KMS-11 (cell line): ENCODE results near the gene PDE8A.
"Not testable (repeated sequence)": the region's sequence is repeated elsewhere in the genome, so short reads cannot be mapped to it uniquely, and the experiment has no call there.

Source experiments
- H2AFZ ChIP-seq: fragments of 200-600 bp; sonication (generic); 2 replicates; pipeline ENCODE4 v1.6.1; 2016; ENCODE audit warnings: antibody characterized with exemption, mixed run types, low read depth
- H3K27ac ChIP-seq: fragments of 200-600 bp; sonication (generic); 2 replicates; pipeline ENCODE4 v1.6.1; 2016; ENCODE audit warnings: mild to moderate bottlenecking, mixed run types
- H3K27me3 ChIP-seq: fragments of 200-600 bp; sonication (generic); 2 replicates; pipeline ENCODE4 v1.6.1; 2017; ENCODE audit warnings: mild to moderate bottlenecking, low read depth, mixed run types, moderate library complexity; ENCODE audit not compliant: insufficient read depth
- H3K36me3 ChIP-seq: fragments of 200-600 bp; sonication (generic); 2 replicates; pipeline ENCODE4 v1.6.1; 2017; ENCODE audit warnings: mild to moderate bottlenecking, mixed run types; ENCODE audit not compliant: insufficient read depth
- H3K4me1 ChIP-seq: fragments of 200-600 bp; sonication (generic); 2 replicates; pipeline ENCODE4 v1.6.1; 2016; ENCODE audit warnings: mild to moderate bottlenecking, low read depth, mixed run types; ENCODE audit not compliant: poor library complexity, severe bottlenecking
- H3K4me2 ChIP-seq: fragments of 200-600 bp; sonication (generic); 2 replicates; pipeline ENCODE4 v1.7.0; 2016; ENCODE audit warnings: mild to moderate bottlenecking, mixed run types
- H3K4me3 ChIP-seq: fragments of 200-600 bp; sonication (generic); IDR thresholded peaks from 2 replicates; pipeline ENCODE4 v1.6.1; 2017; ENCODE audit warnings: low read depth, low read length, mixed read lengths; ENCODE audit not compliant: insufficient read depth
- H3K79me2 ChIP-seq: fragments of 200-600 bp; sonication (generic); 2 replicates; pipeline ENCODE4 v1.6.1; 2016; ENCODE audit warnings: low read depth, mixed run types; ENCODE audit not compliant: insufficient read depth
- H3K9ac ChIP-seq: fragments of 200-600 bp; sonication (generic); 2 replicates; pipeline ENCODE4 v1.6.1; 2016; ENCODE audit warnings: mild to moderate bottlenecking, mixed run types
- H4K20me1 ChIP-seq: fragments of 200-600 bp; sonication (generic); 2 replicates; pipeline ENCODE4 v1.6.1; 2016; ENCODE audit warnings: mild to moderate bottlenecking, mixed run types; ENCODE audit not compliant: insufficient read depth
- TF ChIP-seq, protein P1 (sequence below): fragments of 200-600 bp; sonication (generic); conservative IDR thresholded peaks from 2 replicates; pipeline ENCODE4 v1.6.1; 2017; ENCODE audit warnings: low read depth, mild to moderate bottlenecking, antibody characterized with exemption, low read length, moderate library complexity, mixed read lengths

PDE8A gene

DNA sequence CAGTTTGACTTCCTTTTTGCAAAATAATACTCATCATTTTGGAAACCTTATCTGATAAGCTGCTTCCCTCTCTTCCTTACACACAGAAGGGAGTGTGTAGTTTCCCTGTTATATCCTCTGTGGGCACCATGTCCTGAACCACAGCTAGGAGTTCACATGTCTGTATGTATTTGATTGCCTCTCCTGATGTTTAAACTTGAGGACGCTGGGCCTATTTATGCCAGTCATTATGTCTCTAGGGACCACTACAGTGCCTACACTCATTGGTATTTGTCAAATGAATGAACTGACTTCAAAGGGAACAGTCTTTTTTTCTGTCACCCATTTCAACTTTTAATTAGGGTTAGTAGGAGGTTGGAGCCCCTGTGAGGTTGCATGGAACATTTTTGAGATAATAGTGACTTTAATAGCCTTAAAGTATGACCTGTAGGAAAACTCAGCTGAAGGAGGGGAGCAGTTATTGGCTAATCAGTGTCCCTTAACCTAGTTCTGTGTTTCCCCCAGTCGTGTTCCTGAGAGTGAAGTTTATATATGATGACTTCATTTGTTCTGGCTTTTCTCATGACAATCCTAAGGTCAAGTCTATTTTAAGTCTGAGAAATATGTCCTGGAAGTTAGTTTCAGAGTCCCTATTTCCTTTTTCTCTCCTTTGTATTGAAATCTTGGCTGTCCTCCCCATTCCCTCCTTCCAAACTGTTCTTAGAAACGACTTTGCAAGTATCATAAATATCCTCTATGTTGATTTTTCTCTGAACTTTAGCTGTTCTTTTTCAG, 28.9 kb downstream of the PDE8A start:
- Histone ChIP-seq H3K4me3 (no peak overlapping the region), H3K27me3 (no peaks in the 10 kb centered on the region), H4K20me1 (no peaks in the 10 kb centered on the region), H3K9ac (no peak overlapping the region), H3K36me3 (no peaks in the 10 kb centered on the region), H3K4me1 (peaks cover 1% of the 10 kb centered on the region), H3K79me2 (peaks cover 7% of the 10 kb centered on the region; the same call in 1 of the 2 replicates), H3K4me2 (no peak overlapping the region), H3K27ac (no peak overlapping the region), H2AFZ (no peak overlapping the region)
- TF ChIP-seq, protein P1, sequence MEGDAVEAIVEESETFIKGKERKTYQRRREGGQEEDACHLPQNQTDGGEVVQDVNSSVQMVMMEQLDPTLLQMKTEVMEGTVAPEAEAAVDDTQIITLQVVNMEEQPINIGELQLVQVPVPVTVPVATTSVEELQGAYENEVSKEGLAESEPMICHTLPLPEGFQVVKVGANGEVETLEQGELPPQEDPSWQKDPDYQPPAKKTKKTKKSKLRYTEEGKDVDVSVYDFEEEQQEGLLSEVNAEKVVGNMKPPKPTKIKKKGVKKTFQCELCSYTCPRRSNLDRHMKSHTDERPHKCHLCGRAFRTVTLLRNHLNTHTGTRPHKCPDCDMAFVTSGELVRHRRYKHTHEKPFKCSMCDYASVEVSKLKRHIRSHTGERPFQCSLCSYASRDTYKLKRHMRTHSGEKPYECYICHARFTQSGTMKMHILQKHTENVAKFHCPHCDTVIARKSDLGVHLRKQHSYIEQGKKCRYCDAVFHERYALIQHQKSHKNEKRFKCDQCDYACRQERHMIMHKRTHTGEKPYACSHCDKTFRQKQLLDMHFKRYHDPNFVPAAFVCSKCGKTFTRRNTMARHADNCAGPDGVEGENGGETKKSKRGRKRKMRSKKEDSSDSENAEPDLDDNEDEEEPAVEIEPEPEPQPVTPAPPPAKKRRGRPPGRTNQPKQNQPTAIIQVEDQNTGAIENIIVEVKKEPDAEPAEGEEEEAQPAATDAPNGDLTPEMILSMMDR: no peak

DNA sequence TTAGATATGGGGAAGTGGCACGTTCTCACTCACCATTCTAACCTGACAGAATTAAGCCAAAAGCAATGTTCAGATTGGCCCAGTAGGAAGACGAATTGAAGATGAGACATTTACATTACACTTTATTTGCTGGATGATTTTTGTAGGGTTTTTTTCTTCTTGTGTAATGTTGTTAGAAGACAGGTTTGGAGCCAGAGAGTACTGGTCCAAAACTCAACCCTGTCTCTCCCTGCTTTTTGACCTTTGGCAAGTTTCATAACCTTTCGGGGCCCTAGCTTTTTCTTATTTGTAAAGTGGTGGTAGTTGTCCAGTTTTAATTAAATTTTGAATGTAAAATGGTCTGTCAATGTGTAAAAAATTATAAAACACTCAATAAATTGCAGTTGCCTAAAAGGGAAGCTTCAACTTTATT, 29.5 kb downstream of the PDE8A start:
- no peak overlapping the region for H3K27ac ChIP-seq
- no peaks in the 10 kb centered on the region for H3K4me1 ChIP-seq
- no peak overlapping the region for H2AFZ ChIP-seq
- H4K20me1 ChIP-seq: no peaks in the 10 kb centered on the region
- no peak overlapping the region for H3K4me3 ChIP-seq
- no peak overlapping the region for H3K4me2 ChIP-seq
- peaks cover 6% of the 10 kb centered on the region; the same call in 1 of the 2 replicates for H3K79me2 ChIP-seq
- no peaks in the 10 kb centered on the region for H3K27me3 ChIP-seq
- TF ChIP-seq, protein P1: no peak
- H3K36me3 ChIP-seq: no peaks in the 10 kb centered on the region
- H3K9ac ChIP-seq: no peak overlapping the region

DNA sequence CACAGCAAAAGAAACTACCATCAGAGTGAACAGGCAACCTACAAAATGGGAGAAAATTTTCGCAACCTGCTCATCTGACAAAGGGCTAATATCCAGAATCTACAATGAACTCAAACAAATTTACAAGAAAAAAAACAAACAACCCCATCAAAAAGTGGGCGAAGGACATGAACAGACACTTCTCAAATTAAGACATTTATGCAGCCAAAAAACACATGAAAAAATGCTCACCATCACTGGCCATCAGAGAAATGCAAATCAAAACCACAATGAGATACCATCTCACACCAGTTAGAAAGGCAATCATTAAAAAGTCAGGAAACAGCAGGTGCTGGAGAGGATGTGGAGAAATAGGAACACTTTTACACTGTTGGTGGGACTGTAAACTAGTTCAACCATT, 30.1 kb downstream of the PDE8A start:
- not testable (repeated sequence) for H3K4me1 ChIP-seq, H4K20me1 ChIP-seq, H3K36me3 ChIP-seq, H2AFZ ChIP-seq, H3K27ac ChIP-seq, H3K4me3 ChIP-seq, H3K79me2 ChIP-seq, H3K27me3 ChIP-seq, H3K9ac ChIP-seq, H3K4me2 ChIP-seq

DNA sequence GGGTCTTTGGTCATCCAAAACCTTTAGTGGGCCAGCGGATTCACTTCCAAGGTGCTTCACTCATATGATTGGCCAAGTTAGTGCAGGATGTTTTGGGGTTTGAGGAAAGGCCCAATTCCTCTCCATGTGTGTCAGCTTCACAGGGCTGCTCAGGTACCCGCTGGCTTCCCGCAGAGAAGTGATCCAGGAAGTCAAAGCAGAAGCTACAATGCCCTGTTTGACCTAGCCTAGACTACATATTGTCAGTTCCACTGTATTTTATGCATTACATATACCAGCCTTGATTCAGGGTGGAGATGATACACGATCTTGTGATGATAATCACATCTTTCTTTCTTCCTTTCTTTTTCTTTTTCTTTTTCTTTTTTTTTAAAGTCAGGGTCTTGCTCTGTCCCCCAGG, 32.1 kb downstream of the PDE8A start:
- Histone ChIP-seq H3K27ac (no peak overlapping the region), H2AFZ (no peak overlapping the region), H3K79me2 (no peaks in the 10 kb centered on the region; the same call in 1 of the 2 replicates), H3K4me2 (no peak overlapping the region), H4K20me1 (no peaks in the 10 kb centered on the region), H3K4me1 (no peaks in the 10 kb centered on the region), H3K36me3 (no peaks in the 10 kb centered on the region), H3K27me3 (no peaks in the 10 kb centered on the region), H3K4me3 (no peak overlapping the region), H3K9ac (no peak overlapping the region)
- TF ChIP-seq, protein P1: no peak

DNA sequence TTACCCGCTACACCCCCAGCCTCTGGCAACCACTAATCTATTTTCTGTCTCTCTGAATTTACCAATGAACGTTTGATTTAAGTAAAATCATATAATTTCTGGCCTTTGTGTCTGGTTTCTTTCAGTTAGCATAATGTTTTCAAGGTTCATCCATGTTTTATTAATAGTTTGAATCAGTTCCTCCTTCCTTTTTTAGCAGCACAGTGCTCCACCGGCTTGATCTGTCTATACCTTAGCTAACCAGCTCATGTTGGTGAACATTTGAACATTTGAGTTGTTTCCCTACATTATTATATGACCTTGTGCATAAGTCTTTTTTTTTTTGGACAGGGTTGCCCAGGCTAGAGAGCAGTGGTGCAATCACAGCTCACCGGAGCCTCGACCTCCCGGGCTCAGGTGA, 33.3 kb downstream of the PDE8A start:
- TF ChIP-seq, protein P1: no peak
- H3K36me3 ChIP-seq: no peaks in the 10 kb centered on the region
- no peak overlapping the region for H3K27ac ChIP-seq
- H3K27me3 ChIP-seq: no peaks in the 10 kb centered on the region
- no peaks in the 10 kb centered on the region for H3K4me1 ChIP-seq
- H3K4me2 ChIP-seq: no peak overlapping the region
- no peak overlapping the region for H2AFZ ChIP-seq
- H3K4me3 ChIP-seq: no peak overlapping the region
- no peaks in the 10 kb centered on the region; the same call in 1 of the 2 replicates for H3K79me2 ChIP-seq
- H3K9ac ChIP-seq: no peak overlapping the region
- H4K20me1 ChIP-seq: no peaks in the 10 kb centered on the region
